WTC11 (cell line): ENCODE results near the gene LEF1. TPM values are rescaled to one million over a fixed set of nuclear protein-coding genes. Genes with fewer than 3 reads are reported as not detected.

ENCODE experiments used
- ATAC-seq: fragments of 200-7000 bp; cut with Tn5 transposase; 2 replicates; pipeline ENCODE4 v1.10.0; 2021; ENCODE audit warnings: mild to moderate bottlenecking, moderate library complexity
- CTCF ChIA-PET: fragments of 300-600 bp; sonication (Branson Sonifier 250); formaldehyde crosslinking; loops from one replicate; lab custom pipeline; 2021; ENCODE audit warnings: antibody characterized with exemption; lab: Charles Lee
- POLR2A ChIA-PET: fragments of 350-600 bp; sonication (Branson Sonifier 250); formaldehyde crosslinking; loops from one replicate; lab custom pipeline; 2021; ENCODE audit warnings: antibody characterized with exemption; lab: Charles Lee
- DNase-seq: peaks from one replicate; pipeline ENCODE4 v3.0.0; 2021; ENCODE audit warnings: low spot score
- H3K27ac Mint-ChIP-seq: 2 replicates; pipeline ENCODE4 v1.8.0; 2021; ENCODE audit warnings: mixed read lengths
- H3K27me3 Mint-ChIP-seq: 2 replicates; pipeline ENCODE4 v1.8.0; 2021; ENCODE audit warnings: low read depth, mild to moderate bottlenecking, moderate library complexity, mixed read lengths
- H3K36me3 Mint-ChIP-seq: 2 replicates; pipeline ENCODE4 v1.8.0; 2021; ENCODE audit warnings: mixed read lengths
- H3K4me1 Mint-ChIP-seq: 2 replicates; pipeline ENCODE4 v1.8.0; 2022; ENCODE audit warnings: mixed read lengths
- H3K4me3 Mint-ChIP-seq: 2 replicates; pipeline ENCODE4 v1.8.0; 2021; ENCODE audit warnings: mild to moderate bottlenecking, moderate library complexity, mixed read lengths
- H3K9me3 Mint-ChIP-seq: 2 replicates; pipeline ENCODE4 v1.8.0; 2021; ENCODE audit warnings: mixed read lengths
- AR ChIP-seq: fragments of 250-450 bp; sonication (Bioruptor Pico); IDR thresholded peaks from 2 replicates; pipeline ENCODE4 v1.9.0; 2021; ENCODE audit warnings: mild to moderate bottlenecking
- CREB1 ChIP-seq: sonication (generic); formaldehyde crosslinking; IDR thresholded peaks from 2 replicates; pipeline ENCODE4 v1.8.0; 2023; ENCODE audit warnings: mild to moderate bottlenecking, missing genetic modification reagents
- ESRRA ChIP-seq: sonication (generic); formaldehyde crosslinking; IDR thresholded peaks from 2 replicates; pipeline ENCODE4 v1.8.1; 2022; ENCODE audit warnings: mild to moderate bottlenecking, missing genetic modification reagents, borderline replicate concordance
- ETV6 ChIP-seq: sonication (generic); formaldehyde crosslinking; IDR thresholded peaks from 2 replicates; pipeline ENCODE4 v1.8.1; 2022; ENCODE audit warnings: mild to moderate bottlenecking, missing genetic modification reagents
- FOXJ3 ChIP-seq: sonication (generic); formaldehyde crosslinking; IDR thresholded peaks from 2 replicates; pipeline ENCODE4 v1.9.0; 2021; ENCODE audit warnings: missing genetic modification reagents, mild to moderate bottlenecking, borderline replicate concordance
- FOXK1 ChIP-seq: sonication (generic); formaldehyde crosslinking; IDR thresholded peaks from 2 replicates; pipeline ENCODE4 v1.8.0; 2022; ENCODE audit warnings: mild to moderate bottlenecking, moderate library complexity, missing genetic modification reagents
- GABPB1 ChIP-seq: sonication (generic); formaldehyde crosslinking; IDR thresholded peaks from 2 replicates; pipeline ENCODE4 v1.8.1; 2023; ENCODE audit warnings: mild to moderate bottlenecking, missing genetic modification reagents
- HMGA2 ChIP-seq: fragments of 250-450 bp; sonication (Bioruptor Pico); IDR thresholded peaks from 2 replicates; pipeline ENCODE4 v1.4.0; 2021; ENCODE audit warnings: mild to moderate bottlenecking, moderate library complexity
- JAZF1 ChIP-seq: fragments of 250-450 bp; sonication (Bioruptor Pico); IDR thresholded peaks from 2 replicates; pipeline ENCODE4 v1.9.0; 2021; ENCODE audit warnings: moderate library complexity, mild to moderate bottlenecking, inconsistent platforms
- RELA ChIP-seq: sonication (generic); formaldehyde crosslinking; IDR thresholded peaks from 2 replicates; pipeline ENCODE4 v1.8.1; 2022; ENCODE audit warnings: missing genetic modification reagents, mild to moderate bottlenecking, borderline replicate concordance
- TP53 ChIP-seq: sonication (generic); formaldehyde crosslinking; IDR thresholded peaks from 2 replicates; pipeline ENCODE4 v1.8.1; 2023; ENCODE audit warnings: mild to moderate bottlenecking, missing genetic modification reagents
- ZBTB21 ChIP-seq: sonication (generic); formaldehyde crosslinking; IDR thresholded peaks from 2 replicates; pipeline ENCODE4 v1.8.1; 2023; ENCODE audit warnings: mild to moderate bottlenecking, missing genetic modification reagents, borderline replicate concordance
- ZMAT4 ChIP-seq: fragments of 250-450 bp; sonication (Bioruptor Pico); IDR thresholded peaks from 2 replicates; pipeline ENCODE4 v1.9.0; 2021; ENCODE audit warnings: mild to moderate bottlenecking
- ZNF396 ChIP-seq: fragments of 250-450 bp; sonication (Bioruptor Pico); IDR thresholded peaks from 2 replicates; pipeline ENCODE4 v1.8.0; 2021; ENCODE audit warnings: mild to moderate bottlenecking, moderate library complexity, borderline replicate concordance
- ZNF416 ChIP-seq: fragments of 250-450 bp; sonication (Bioruptor Pico); IDR thresholded peaks from 2 replicates; pipeline ENCODE4 v1.9.0; 2021; ENCODE audit warnings: mild to moderate bottlenecking, inconsistent platforms
- total RNA-seq: library from RNA; stranded (reverse); gene quantifications from 3 replicates; pipeline ENCODE4 v1.2.3, GENCODE V29; 2021
- TF ChIP-seq, protein P1 (sequence below): fragments of 250-450 bp; sonication (Bioruptor Pico); IDR thresholded peaks from 2 replicates; pipeline ENCODE4 v1.8.0; 2021; ENCODE audit warnings: mild to moderate bottlenecking
- TF ChIP-seq, protein P2 (sequence below): sonication (generic); formaldehyde crosslinking; IDR thresholded peaks from 2 replicates; pipeline ENCODE4 v1.8.1; 2023; ENCODE audit warnings: mild to moderate bottlenecking, moderate library complexity, missing genetic modification reagents
- TF ChIP-seq, protein P3 (sequence below): sonication (generic); formaldehyde crosslinking; IDR thresholded peaks from 2 replicates; pipeline ENCODE4 v1.8.0; 2022; ENCODE audit warnings: mild to moderate bottlenecking, missing genetic modification reagents
- TF ChIP-seq, protein P4 (sequence below): sonication (generic); formaldehyde crosslinking; IDR thresholded peaks from 2 replicates; pipeline ENCODE4 v1.8.1; 2023; ENCODE audit warnings: mild to moderate bottlenecking, missing genetic modification reagents, borderline replicate concordance
- TF ChIP-seq, protein P5 (sequence below): sonication (generic); formaldehyde crosslinking; IDR thresholded peaks from 2 replicates; pipeline ENCODE4 v1.8.1; 2022; ENCODE audit warnings: low read depth, mild to moderate bottlenecking, moderate library complexity, missing genetic modification reagents, borderline replicate concordance

Gene LEF1
- total RNA-seq, 1 experiment from 2014 or later = 1.3 TPM

GRCh38 chr4:108034565-108034964 lies 134.2 kb downstream of the LEF1 start:
- ATAC-seq (no peak), DNase-seq (no peak)
- TF ChIP-seq AR (CRISPR knock-in tag) (no peak), RELA (no peak), ZBTB21 (no peak)
- TF ChIP-seq, protein P1, sequence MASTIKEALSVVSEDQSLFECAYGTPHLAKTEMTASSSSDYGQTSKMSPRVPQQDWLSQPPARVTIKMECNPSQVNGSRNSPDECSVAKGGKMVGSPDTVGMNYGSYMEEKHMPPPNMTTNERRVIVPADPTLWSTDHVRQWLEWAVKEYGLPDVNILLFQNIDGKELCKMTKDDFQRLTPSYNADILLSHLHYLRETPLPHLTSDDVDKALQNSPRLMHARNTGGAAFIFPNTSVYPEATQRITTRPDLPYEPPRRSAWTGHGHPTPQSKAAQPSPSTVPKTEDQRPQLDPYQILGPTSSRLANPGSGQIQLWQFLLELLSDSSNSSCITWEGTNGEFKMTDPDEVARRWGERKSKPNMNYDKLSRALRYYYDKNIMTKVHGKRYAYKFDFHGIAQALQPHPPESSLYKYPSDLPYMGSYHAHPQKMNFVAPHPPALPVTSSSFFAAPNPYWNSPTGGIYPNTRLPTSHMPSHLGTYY (CRISPR knock-in tag) = no peak
- H3K4me1 Mint-ChIP-seq = peaks cover 2% of the 10 kb centered on the region; the same call in 1 of the 2 replicates
- H3K27me3 Mint-ChIP-seq = no peaks in the 10 kb centered on the region
- H3K27ac Mint-ChIP-seq = no peak overlapping the region
- H3K4me3 Mint-ChIP-seq = no peak overlapping the region
- ChIA-PET POLR2A (no interaction called here), CTCF (interaction anchor here (0.9 kb wide), 1 partner anchor 16 kb away, joined by 3 read pairs; no protein-coding TSS in a partner anchor)
- no peaks in the 10 kb centered on the region for H3K9me3 Mint-ChIP-seq
- H3K36me3 Mint-ChIP-seq = peaks cover 27% of the 10 kb centered on the region

- H3K4me1 Mint-ChIP-seq = peaks cover 2% of the 10 kb centered on the region; the same call in 1 of the 2 replicates
- ATAC-seq = no peak
- DNase-seq = no peak
- CTCF ChIA-PET = no interaction called here
- no peaks in the 10 kb centered on the region for H3K9me3 Mint-ChIP-seq
- H3K27ac Mint-ChIP-seq = no peak overlapping the region
- H3K36me3 Mint-ChIP-seq = peaks cover 34% of the 10 kb centered on the region
- H3K4me3 Mint-ChIP-seq = no peak overlapping the region
- H3K27me3 Mint-ChIP-seq = no peaks in the 10 kb centered on the region
- TF ChIP-seq GABPB1 (CRISPR knock-in tag) (no peak), FOXJ3 (CRISPR knock-in tag) (no peak), CREB1 (no peak), ZMAT4 (CRISPR knock-in tag) (no peak)
- POLR2A ChIA-PET = no interaction called here
Observed at GRCh38 chr4:108033348-108033747, 135.4 kb downstream of the LEF1 start.

- POLR2A ChIA-PET = no interaction called here
- H3K27me3 Mint-ChIP-seq = no peaks in the 10 kb centered on the region
- peaks cover 48% of the 10 kb centered on the region for H3K36me3 Mint-ChIP-seq
- H3K4me3 Mint-ChIP-seq = no peak overlapping the region
- no peak for ATAC-seq
- TF ChIP-seq, protein P2, sequence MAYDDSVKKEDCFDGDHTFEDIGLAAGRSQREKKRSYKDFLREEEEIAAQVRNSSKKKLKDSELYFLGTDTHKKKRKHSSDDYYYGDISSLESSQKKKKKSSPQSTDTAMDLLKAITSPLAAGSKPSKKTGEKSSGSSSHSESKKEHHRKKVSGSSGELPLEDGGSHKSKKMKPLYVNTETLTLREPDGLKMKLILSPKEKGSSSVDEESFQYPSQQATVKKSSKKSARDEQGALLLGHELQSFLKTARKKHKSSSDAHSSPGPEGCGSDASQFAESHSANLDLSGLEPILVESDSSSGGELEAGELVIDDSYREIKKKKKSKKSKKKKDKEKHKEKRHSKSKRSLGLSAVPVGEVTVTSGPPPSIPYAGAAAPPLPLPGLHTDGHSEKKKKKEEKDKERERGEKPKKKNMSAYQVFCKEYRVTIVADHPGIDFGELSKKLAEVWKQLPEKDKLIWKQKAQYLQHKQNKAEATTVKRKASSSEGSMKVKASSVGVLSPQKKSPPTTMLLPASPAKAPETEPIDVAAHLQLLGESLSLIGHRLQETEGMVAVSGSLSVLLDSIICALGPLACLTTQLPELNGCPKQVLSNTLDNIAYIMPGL (CRISPR knock-in tag) = no peak
- TF ChIP-seq ZNF416 (CRISPR knock-in tag) (no peak), ZNF396 (CRISPR knock-in tag) (no peak), ETV6 (CRISPR knock-in tag) (no peak), FOXK1 (CRISPR knock-in tag) (no peak), ZBTB21 (no peak), TP53 (CRISPR knock-in tag) (no peak), ESRRA (CRISPR knock-in tag) (no peak), JAZF1 (CRISPR knock-in tag) (no peak), HMGA2 (no peak)
- TF ChIP-seq, protein P3, sequence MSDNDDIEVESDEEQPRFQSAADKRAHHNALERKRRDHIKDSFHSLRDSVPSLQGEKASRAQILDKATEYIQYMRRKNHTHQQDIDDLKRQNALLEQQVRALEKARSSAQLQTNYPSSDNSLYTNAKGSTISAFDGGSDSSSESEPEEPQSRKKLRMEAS (CRISPR knock-in tag) = no peak
- TF ChIP-seq, protein P4, sequence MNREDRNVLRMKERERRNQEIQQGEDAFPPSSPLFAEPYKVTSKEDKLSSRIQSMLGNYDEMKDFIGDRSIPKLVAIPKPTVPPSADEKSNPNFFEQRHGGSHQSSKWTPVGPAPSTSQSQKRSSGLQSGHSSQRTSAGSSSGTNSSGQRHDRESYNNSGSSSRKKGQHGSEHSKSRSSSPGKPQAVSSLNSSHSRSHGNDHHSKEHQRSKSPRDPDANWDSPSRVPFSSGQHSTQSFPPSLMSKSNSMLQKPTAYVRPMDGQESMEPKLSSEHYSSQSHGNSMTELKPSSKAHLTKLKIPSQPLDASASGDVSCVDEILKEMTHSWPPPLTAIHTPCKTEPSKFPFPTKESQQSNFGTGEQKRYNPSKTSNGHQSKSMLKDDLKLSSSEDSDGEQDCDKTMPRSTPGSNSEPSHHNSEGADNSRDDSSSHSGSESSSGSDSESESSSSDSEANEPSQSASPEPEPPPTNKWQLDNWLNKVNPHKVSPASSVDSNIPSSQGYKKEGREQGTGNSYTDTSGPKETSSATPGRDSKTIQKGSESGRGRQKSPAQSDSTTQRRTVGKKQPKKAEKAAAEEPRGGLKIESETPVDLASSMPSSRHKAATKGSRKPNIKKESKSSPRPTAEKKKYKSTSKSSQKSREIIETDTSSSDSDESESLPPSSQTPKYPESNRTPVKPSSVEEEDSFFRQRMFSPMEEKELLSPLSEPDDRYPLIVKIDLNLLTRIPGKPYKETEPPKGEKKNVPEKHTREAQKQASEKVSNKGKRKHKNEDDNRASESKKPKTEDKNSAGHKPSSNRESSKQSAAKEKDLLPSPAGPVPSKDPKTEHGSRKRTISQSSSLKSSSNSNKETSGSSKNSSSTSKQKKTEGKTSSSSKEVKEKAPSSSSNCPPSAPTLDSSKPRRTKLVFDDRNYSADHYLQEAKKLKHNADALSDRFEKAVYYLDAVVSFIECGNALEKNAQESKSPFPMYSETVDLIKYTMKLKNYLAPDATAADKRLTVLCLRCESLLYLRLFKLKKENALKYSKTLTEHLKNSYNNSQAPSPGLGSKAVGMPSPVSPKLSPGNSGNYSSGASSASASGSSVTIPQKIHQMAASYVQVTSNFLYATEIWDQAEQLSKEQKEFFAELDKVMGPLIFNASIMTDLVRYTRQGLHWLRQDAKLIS (CRISPR knock-in tag) = no peak
- TF ChIP-seq, protein P5, sequence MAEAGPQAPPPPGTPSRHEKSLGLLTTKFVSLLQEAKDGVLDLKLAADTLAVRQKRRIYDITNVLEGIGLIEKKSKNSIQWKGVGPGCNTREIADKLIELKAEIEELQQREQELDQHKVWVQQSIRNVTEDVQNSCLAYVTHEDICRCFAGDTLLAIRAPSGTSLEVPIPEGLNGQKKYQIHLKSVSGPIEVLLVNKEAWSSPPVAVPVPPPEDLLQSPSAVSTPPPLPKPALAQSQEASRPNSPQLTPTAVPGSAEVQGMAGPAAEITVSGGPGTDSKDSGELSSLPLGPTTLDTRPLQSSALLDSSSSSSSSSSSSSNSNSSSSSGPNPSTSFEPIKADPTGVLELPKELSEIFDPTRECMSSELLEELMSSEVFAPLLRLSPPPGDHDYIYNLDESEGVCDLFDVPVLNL = no peak
- no peak for DNase-seq
- H3K4me1 Mint-ChIP-seq = peaks cover 2% of the 10 kb centered on the region; the same call in 1 of the 2 replicates
- H3K27ac Mint-ChIP-seq = no peak overlapping the region
- H3K9me3 Mint-ChIP-seq = no peaks in the 10 kb centered on the region
- CTCF ChIA-PET = interaction anchor here (1.0 to 1.7 kb wide), 3 partner anchors 17 to 540 kb away, joined by 3 to 12 read pairs (median 4); no protein-coding TSS in a partner anchor
Observed at GRCh38 chr4:108031427-108032083, 137.2 kb downstream of the LEF1 start.
